MM.1S (cell line): ENCODE measurements around the gene ROCK2.

Experiments used
- EZH2 ChIP-seq: fragments of 300-600 bp; sonication (generic); optimal IDR thresholded peaks from 2 replicates; pipeline ENCODE3; 2017; ENCODE audit warnings: low read depth, mild to moderate bottlenecking, antibody characterized with exemption, low read length, mixed read lengths
- EZH2phosphoT487 ChIP-seq: fragments of 300-600 bp; sonication (generic); IDR thresholded peaks from 2 replicates; pipeline ENCODE4 v1.6.1; 2018; ENCODE audit warnings: antibody characterized with exemption, low read length
- TF ChIP-seq, protein P1 (sequence below): fragments of 300-600 bp; sonication (generic); IDR thresholded peaks from 2 replicates; pipeline ENCODE4 v1.5.1; 2016; ENCODE audit warnings: antibody characterized with exemption, low read length, mixed read lengths

DNA sequence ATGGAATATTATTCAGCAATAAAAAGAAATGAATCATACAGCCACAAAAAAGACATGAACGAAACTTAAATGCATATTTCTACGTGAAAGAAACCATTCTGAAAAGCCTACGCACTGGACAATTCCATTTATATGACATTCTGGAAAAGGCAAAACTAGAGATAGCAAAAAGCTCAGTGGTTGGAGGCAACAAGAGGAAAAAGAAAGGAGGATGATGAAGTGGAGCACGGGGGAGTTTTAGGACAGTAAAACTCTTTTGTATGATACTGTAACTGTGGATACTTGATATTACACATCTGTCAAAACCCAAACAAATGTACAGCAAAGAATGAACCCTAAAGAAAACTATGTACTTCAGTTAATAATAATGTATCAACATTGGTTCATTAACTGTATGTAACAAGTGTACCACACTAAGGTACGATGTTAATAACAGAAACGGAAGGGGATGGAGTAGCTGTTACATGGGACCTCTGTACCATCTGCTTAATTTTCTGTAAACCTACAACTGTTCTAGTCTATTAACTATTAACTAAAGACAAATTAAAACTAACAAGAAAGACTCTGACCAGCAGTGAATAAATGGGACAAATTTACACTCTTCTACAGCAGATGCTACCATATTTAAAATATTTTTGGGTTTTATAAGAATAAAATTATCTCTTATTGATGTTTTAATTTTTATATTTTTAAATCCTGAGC lies 31.5 kb downstream of the ROCK2 start:
- TF ChIP-seq, protein P1, sequence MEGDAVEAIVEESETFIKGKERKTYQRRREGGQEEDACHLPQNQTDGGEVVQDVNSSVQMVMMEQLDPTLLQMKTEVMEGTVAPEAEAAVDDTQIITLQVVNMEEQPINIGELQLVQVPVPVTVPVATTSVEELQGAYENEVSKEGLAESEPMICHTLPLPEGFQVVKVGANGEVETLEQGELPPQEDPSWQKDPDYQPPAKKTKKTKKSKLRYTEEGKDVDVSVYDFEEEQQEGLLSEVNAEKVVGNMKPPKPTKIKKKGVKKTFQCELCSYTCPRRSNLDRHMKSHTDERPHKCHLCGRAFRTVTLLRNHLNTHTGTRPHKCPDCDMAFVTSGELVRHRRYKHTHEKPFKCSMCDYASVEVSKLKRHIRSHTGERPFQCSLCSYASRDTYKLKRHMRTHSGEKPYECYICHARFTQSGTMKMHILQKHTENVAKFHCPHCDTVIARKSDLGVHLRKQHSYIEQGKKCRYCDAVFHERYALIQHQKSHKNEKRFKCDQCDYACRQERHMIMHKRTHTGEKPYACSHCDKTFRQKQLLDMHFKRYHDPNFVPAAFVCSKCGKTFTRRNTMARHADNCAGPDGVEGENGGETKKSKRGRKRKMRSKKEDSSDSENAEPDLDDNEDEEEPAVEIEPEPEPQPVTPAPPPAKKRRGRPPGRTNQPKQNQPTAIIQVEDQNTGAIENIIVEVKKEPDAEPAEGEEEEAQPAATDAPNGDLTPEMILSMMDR: no peak
- TF ChIP-seq EZH2: no peak
- no peak for TF ChIP-seq EZH2phosphoT487
